GM10847 (cell line): Measurements from ENCODE around the gene BTG3.

Experiments used
- POLR2A ChIP-seq: IDR thresholded peaks from 2 replicates; pipeline ENCODE4 v1.6.1; 2011; ENCODE audit not compliant: insufficient read length; ENCODE audit errors: extremely low read depth

Gene BTG3

GRCh38 chr21:17612565-17613241 lies at the start of gene BTG3:
BTG3 (minus strand) TSS chr21:17612901; CDS start chr21:17609144, 3,757 bp downstream.
- peak; percentile 89 for TF ChIP-seq POLR2A

GRCh38 chr21:17660862-17661261 lies 48.2 kb upstream of the BTG3 start:
- TF ChIP-seq POLR2A = no peak

- TF ChIP-seq POLR2A = no peak
Observed at GRCh38 chr21:17660452-17660851, 47.8 kb upstream of the BTG3 start.

- TF ChIP-seq POLR2A = no peak
Observed at GRCh38 chr21:17658931-17659330, 46.2 kb upstream of the BTG3 start.

GRCh38 chr21:17651526-17651925 lies 38.8 kb upstream of the BTG3 start:
- no peak for TF ChIP-seq POLR2A

- TF ChIP-seq POLR2A = no peak
Observed at GRCh38 chr21:17650292-17650691, 37.6 kb upstream of the BTG3 start.

GRCh38 chr21:17646790-17647189 lies 34.1 kb upstream of the BTG3 start:
- no peak for TF ChIP-seq POLR2A

- TF ChIP-seq POLR2A = no peak
Observed at GRCh38 chr21:17644186-17644585, 31.5 kb upstream of the BTG3 start.

GRCh38 chr21:17640821-17641220 lies 28.1 kb upstream of the BTG3 start:
- no peak for TF ChIP-seq POLR2A

- TF ChIP-seq POLR2A = no peak
Observed at GRCh38 chr21:17636711-17637110, 24.0 kb upstream of the BTG3 start.

- no peak for TF ChIP-seq POLR2A
Observed at GRCh38 chr21:17631195-17631594, 18.5 kb upstream of the BTG3 start.

GRCh38 chr21:17622018-17622417 lies 9.3 kb upstream of the BTG3 start:
- no peak for TF ChIP-seq POLR2A

- no peak for TF ChIP-seq POLR2A
Observed at GRCh38 chr21:17616831-17617230, 4.1 kb upstream of the BTG3 start.

- no peak for TF ChIP-seq POLR2A
Observed at GRCh38 chr21:17613242-17613676, 558 bp upstream of the BTG3 start.

- TF ChIP-seq POLR2A = no peak
Observed at GRCh38 chr21:17612023-17612564, 607 bp downstream of the BTG3 start.

- no peak for TF ChIP-seq POLR2A
Observed at GRCh38 chr21:17611414-17612022, 1.2 kb downstream of the BTG3 start.
